AG04450 (cell line): ENCODE results near the gene EIF3I. TPM values are rescaled to one million over a fixed set of nuclear protein-coding genes. Genes with fewer than 3 reads are reported as not detected.

Experiments used
- CTCF ChIA-PET: fragments of 300-600, 350-600 bp; formaldehyde crosslinking; extraction: SDS; loops from one replicate; lab custom pipeline; 2022; ENCODE audit warnings: antibody characterized with exemption, inconsistent platforms; lab: Charles Lee
- POLR2A ChIA-PET: fragments of 350-600 bp; formaldehyde crosslinking; extraction: SDS; loops from one replicate; lab custom pipeline; 2021; ENCODE audit warnings: antibody characterized with exemption, inconsistent platforms; lab: Yijun Ruan, JAX
- DNase-seq: peaks from one replicate; pipeline ENCODE4 v3.0.0-alpha.2; 2011; ENCODE audit warnings: low read depth, low spot score
- H3K27ac ChIP-seq: one replicate; pipeline ENCODE4 v1.5.1; 2012; ENCODE audit warnings: low read depth, low read length, control low read depth
- H3K27me3 ChIP-seq: one replicate; pipeline ENCODE4 v1.6.0; 2012; ENCODE audit warnings: low read length; ENCODE audit not compliant: control insufficient read depth, insufficient read depth
- H3K4me3 ChIP-seq: 2 replicates; pipeline ENCODE4 v1.5.1; 2011; ENCODE audit warnings: mild to moderate bottlenecking, low read depth, low read length, control low read depth
- H3K9me3 ChIP-seq: 2 replicates; pipeline ENCODE4 v1.5.1; 2012; ENCODE audit warnings: low read length; ENCODE audit not compliant: control insufficient read depth, insufficient read depth
- CTCF ChIP-seq: IDR thresholded peaks from 2 replicates; pipeline ENCODE4 v1.5.1; 2011; ENCODE audit warnings: low read depth, low read length, control low read depth, inconsistent platforms
- polyA plus RNA-seq: library from polyadenylated mRNA; depleted of rRNA; stranded (reverse); fragments of >200 nt; gene quantifications from 2 replicates; pipeline ENCODE4 v1.2.3, GENCODE V29; 2011

Gene EIF3I
- polyA plus RNA-seq, 1 experiment, result 357 TPM

- DNase-seq, result no peak
- no peak for TF ChIP-seq CTCF
- Histone ChIP-seq H3K9me3 (no peaks in the 10 kb centered on the region), H3K27me3 (no peaks in the 10 kb centered on the region), H3K4me3 (no peak overlapping the region), H3K27ac (no peak overlapping the region)
- POLR2A ChIA-PET, result interaction anchor here (0.6 to 1.1 kb wide), 3 partner anchors 9 to 127 kb away, joined by 3 read pairs; no protein-coding TSS in a partner anchor
- CTCF ChIA-PET, result no interaction called here
These were observed 29.8 kb upstream of the EIF3I start for GRCh38 chr1:32192220-32192948.

- no peak overlapping the region for H3K4me3 ChIP-seq
- ChIA-PET POLR2A (interaction anchor here (0.6 kb wide), 1 partner anchor 80 kb away, joined by 4 read pairs; no protein-coding TSS in a partner anchor), CTCF (interaction anchor here (1.1 kb wide), 1 partner anchor 20 kb away, joined by 3 read pairs; no protein-coding TSS in a partner anchor)
- H3K27me3 ChIP-seq, result no peaks in the 10 kb centered on the region
- H3K9me3 ChIP-seq, result no peaks in the 10 kb centered on the region
- TF ChIP-seq CTCF, result no peak
- no peak overlapping the region for H3K27ac ChIP-seq
- DNase-seq, result no peak
These were observed 27.2 kb upstream of the EIF3I start for GRCh38 chr1:32194984-32195383.

- no peak overlapping the region for H3K27ac ChIP-seq
- ChIA-PET CTCF (interaction anchor here (1.1 kb wide), 1 partner anchor 20 kb away, joined by 3 read pairs; no protein-coding TSS in a partner anchor), POLR2A (interaction anchor here (0.6 to 0.7 kb wide), 2 partner anchors 81 to 84 kb away, joined by 4 to 6 read pairs; no protein-coding TSS in a partner anchor)
- TF ChIP-seq CTCF, result no peak
- no peak for DNase-seq
- H3K27me3 ChIP-seq, result no peaks in the 10 kb centered on the region
- H3K4me3 ChIP-seq, result no peak overlapping the region
- H3K9me3 ChIP-seq, result no peaks in the 10 kb centered on the region
These were observed 26.7 kb upstream of the EIF3I start for GRCh38 chr1:32195531-32195930.

- no peak for TF ChIP-seq CTCF
- CTCF ChIA-PET, result interaction anchor here (1.1 kb wide), 1 partner anchor 19 kb away, joined by 3 read pairs; no protein-coding TSS in a partner anchor
- Histone ChIP-seq H3K27ac (no peak overlapping the region), H3K27me3 (no peaks in the 10 kb centered on the region), H3K4me3 (no peak overlapping the region), H3K9me3 (no peaks in the 10 kb centered on the region)
- no peak for DNase-seq
- POLR2A ChIA-PET, result interaction anchor here (0.7 to 2.2 kb wide), 3 partner anchors 10 to 85 kb away, joined by 6 to 9 read pairs (median 7); no protein-coding TSS in a partner anchor
These were observed 26.0 kb upstream of the EIF3I start for GRCh38 chr1:32195972-32196823.
